Cardiac muscle cell (in vitro differentiated cells and primary cell): Measurements from ENCODE around the gene TMEM151A. TPM values are rescaled to one million over a fixed set of nuclear protein-coding genes. Genes with fewer than 3 reads are reported as not detected.
A peak's percentile ranks its signal among the peaks of the same experiment; 100 is the strongest.

Experiments used
- DNase-seq, 2 donors: peaks; one replicate each; pipeline versions ENCODE4 v3.0.0 to v3.0.0-alpha.2; 2010 to 2017; ENCODE audit warnings: low read depth in 1 of 2, low spot score in 1 of 2
- H3K27ac ChIP-seq: fragments of 200-600 bp; sonication (generic); 2 replicates; pipeline ENCODE4 v1.5.1; 2016
- H3K27me3 ChIP-seq: fragments of 200-600 bp; sonication (generic); 2 replicates; pipeline ENCODE4 v1.6.0; 2016; ENCODE audit warnings: control low read depth
- H3K36me3 ChIP-seq: fragments of 200-600 bp; sonication (generic); 2 replicates; pipeline ENCODE4 v1.5.1; 2016; ENCODE audit warnings: control low read depth
- H3K4me1 ChIP-seq: fragments of 200-600 bp; sonication (generic); 2 replicates; pipeline ENCODE4 v1.8.1; 2017; ENCODE audit warnings: low read depth, mild to moderate bottlenecking, mixed run types
- H3K4me3 ChIP-seq: fragments of 200-600 bp; sonication (generic); 2 replicates; pipeline ENCODE4 v1.5.1; 2016; ENCODE audit warnings: mild to moderate bottlenecking
- H3K9me3 ChIP-seq: fragments of 200-600 bp; sonication (generic); 2 replicates; pipeline ENCODE4 v1.5.1; 2017; ENCODE audit warnings: low read depth, mild to moderate bottlenecking, control low read depth
- polyA plus RNA-seq: library from polyadenylated mRNA; unstranded; fragments of >200 nt; fragmentation: Nextera tagmentation; extraction: Ambion mirVana; gene quantifications from 2 replicates; pipeline ENCODE4 v1.2.1, GENCODE V29; 2016
- total RNA-seq: library from RNA; depleted of rRNA; stranded (reverse); fragments of >200 nt; gene quantifications from 2 replicates; pipeline ENCODE4 v1.2.3, GENCODE V29; 2016
- TF ChIP-seq, protein P1 (sequence below): IDR thresholded peaks from 2 replicates; pipeline ENCODE4 v1.5.1; 2012; ENCODE audit warnings: low read depth, mild to moderate bottlenecking, low read length

The TMEM151A gene
- total and polyA plus RNA-seq, 2 experiments from 2014 or later, result 2.0 to 2.6 TPM

GRCh38 chr11:66287889-66288670 is 3.6 kb upstream of the TMEM151A start:
- TF ChIP-seq, protein P1, sequence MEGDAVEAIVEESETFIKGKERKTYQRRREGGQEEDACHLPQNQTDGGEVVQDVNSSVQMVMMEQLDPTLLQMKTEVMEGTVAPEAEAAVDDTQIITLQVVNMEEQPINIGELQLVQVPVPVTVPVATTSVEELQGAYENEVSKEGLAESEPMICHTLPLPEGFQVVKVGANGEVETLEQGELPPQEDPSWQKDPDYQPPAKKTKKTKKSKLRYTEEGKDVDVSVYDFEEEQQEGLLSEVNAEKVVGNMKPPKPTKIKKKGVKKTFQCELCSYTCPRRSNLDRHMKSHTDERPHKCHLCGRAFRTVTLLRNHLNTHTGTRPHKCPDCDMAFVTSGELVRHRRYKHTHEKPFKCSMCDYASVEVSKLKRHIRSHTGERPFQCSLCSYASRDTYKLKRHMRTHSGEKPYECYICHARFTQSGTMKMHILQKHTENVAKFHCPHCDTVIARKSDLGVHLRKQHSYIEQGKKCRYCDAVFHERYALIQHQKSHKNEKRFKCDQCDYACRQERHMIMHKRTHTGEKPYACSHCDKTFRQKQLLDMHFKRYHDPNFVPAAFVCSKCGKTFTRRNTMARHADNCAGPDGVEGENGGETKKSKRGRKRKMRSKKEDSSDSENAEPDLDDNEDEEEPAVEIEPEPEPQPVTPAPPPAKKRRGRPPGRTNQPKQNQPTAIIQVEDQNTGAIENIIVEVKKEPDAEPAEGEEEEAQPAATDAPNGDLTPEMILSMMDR, result no peak
- no peak for DNase-seq
- H3K4me1 ChIP-seq, result peaks cover 4% of the 10 kb centered on the region

GRCh38 chr11:66288671-66289547 is 2.8 kb upstream of the TMEM151A start, which contains the start of gene YIF1A:
Gene YIF1A, minus strand, starts transcription at chr11:66289143. Its CDS starts 158 bp downstream, at chr11:66288985.
- Histone ChIP-seq H3K4me3 (peak within 1 kb of the TSS; percentile 93), H3K27me3 (peaks cover 34% of the 10 kb centered on the region), H3K36me3 (no peaks in the 10 kb centered on the region), H3K27ac (peak within 1 kb of the TSS; percentile 92), H3K9me3 (no peaks in the 10 kb centered on the region), H3K4me1 (peaks cover 4% of the 10 kb centered on the region)
- peak; percentile 99 to 100 for DNase-seq
- TF ChIP-seq, protein P1, result no peak

More at GRCh38 chr11:66287889-66288670, 3.6 kb upstream of the TMEM151A start:
- Histone ChIP-seq H3K27ac (peak overlapping the region; percentile 92), H3K4me3 (peak overlapping the region; percentile 93), H3K27me3 (peaks cover 26% of the 10 kb centered on the region), H3K36me3 (no peaks in the 10 kb centered on the region), H3K9me3 (no peaks in the 10 kb centered on the region)

DNA sequence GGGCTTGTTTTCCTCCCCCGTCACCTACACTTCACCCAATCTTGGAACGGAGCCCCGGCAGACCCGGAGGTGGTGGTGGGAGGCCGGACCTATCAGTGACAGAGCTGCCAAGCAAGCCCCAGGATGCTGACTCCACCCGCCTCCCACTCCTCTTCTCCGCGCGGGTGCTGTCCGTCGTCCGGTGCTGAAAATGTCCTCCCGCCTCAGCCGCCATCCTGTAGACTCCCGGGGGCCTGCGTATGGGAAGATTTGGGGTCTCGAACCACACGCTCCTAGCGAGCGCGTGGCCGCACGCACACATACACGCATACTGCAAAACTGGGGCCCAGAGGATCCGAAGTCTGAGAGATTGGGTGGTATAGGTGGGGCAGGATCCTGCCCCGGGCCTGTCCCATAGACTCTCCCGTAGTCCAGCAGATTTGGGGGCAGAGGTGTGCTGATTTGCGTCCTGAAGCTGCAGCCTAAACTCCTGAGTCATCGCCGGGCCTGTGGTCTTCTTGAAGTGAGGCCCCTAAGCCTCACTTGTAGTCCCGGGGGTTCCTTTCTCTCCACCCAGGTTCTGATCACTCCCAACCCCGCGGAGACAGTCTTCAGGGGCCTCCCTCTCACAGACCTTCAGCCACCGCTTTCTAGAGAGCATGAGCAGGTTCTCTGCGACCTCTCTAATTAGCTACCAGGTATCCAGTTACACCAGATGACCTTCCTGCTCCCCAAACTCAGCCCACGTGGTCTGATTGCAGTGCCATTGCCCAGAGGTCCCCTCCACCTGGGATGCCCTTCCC is 2.0 kb upstream of the TMEM151A start:
- peak in 1 of 2 donors; percentile 90 for DNase-seq
- H3K4me3 ChIP-seq, result peak overlapping the region; percentile 41
- peak overlapping the region; percentile 84 for H3K27ac ChIP-seq

GRCh38 chr11:66290330-66290621 is 1.4 kb upstream of the TMEM151A start:
- Histone ChIP-seq H3K36me3 (no peaks in the 10 kb centered on the region), H3K27ac (no peak overlapping the region)
- TF ChIP-seq, protein P1, result no peak

More for the DNA sequence above, 2.0 kb upstream of the TMEM151A start:
- H3K27me3 ChIP-seq, result peaks cover 43% of the 10 kb centered on the region
- H3K9me3 ChIP-seq, result no peaks in the 10 kb centered on the region
- no peaks in the 10 kb centered on the region for H3K36me3 ChIP-seq
- H3K4me1 ChIP-seq, result peaks cover 4% of the 10 kb centered on the region
- TF ChIP-seq, protein P1, result no peak

DNA sequence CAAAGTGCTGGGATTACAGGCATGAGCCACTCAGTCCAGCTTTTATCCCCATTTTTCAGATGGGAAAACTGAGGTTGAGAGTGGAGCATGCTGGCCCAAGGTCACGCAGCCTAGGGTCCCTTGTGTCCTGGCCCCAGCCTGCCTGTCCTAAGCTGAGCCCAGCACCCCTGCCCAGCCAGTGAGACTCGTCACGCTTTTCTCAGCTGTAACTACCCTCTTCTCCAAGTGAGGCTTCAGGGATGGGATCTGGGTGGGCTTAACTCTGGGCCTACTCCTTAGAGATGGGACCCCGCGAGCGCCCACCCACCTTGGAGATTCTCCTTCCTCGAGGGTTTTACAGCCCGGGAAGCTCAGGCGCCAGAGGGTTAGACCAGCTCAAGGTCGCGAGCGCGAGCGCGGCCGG is 390 bp upstream of the TMEM151A start:
- Histone ChIP-seq H3K4me3 (peak overlapping the region; percentile 14), H3K9me3 (no peaks in the 10 kb centered on the region), H3K36me3 (no peaks in the 10 kb centered on the region), H3K27ac (no peak overlapping the region), H3K27me3 (peaks cover 47% of the 10 kb centered on the region), H3K4me1 (peaks cover 4% of the 10 kb centered on the region)
- TF ChIP-seq, protein P1, result no peak
- no peak for DNase-seq

More at GRCh38 chr11:66290330-66290621, 1.4 kb upstream of the TMEM151A start:
- H3K4me3 ChIP-seq, result no peak overlapping the region
- H3K27me3 ChIP-seq, result peaks cover 44% of the 10 kb centered on the region
- H3K9me3 ChIP-seq, result no peaks in the 10 kb centered on the region
- DNase-seq, result no peak
- peaks cover 4% of the 10 kb centered on the region for H3K4me1 ChIP-seq
